Measurements from ENCODE around the gene ARFGAP3. TPM values are rescaled to one million over a fixed set of nuclear protein-coding genes. Genes with fewer than 3 reads are reported as not detected.

ARFGAP3 gene
- total and polyA plus RNA-seq, 2 experiments from 2014 or later: 53.7 to 89.5 TPM

- Histone ChIP-seq H3K4me1 (ENCODE audit: insufficient read depth) (no peaks in the 10 kb centered on the region), H2AFZ (no peak overlapping the region), H4K20me1 (ENCODE audit: insufficient read depth, poor library complexity, severe bottlenecking) (no peaks in the 10 kb centered on the region), H3K27me3 (no peaks in the 10 kb centered on the region), H3K36me3 (replicated peaks; ENCODE audit: insufficient read depth, low read depth) (no peaks in the 10 kb centered on the region), H3K4me3 (no peak overlapping the region), H3K4me2 (no peak overlapping the region), H3K9me3 (ENCODE audit: low read depth) (no peaks in the 10 kb centered on the region), H3K79me2 (no peaks in the 10 kb centered on the region), H3K27ac (no peak overlapping the region), H3K9me2 (replicated peaks; ENCODE audit: insufficient read depth) (no peaks in the 10 kb centered on the region)
- WGBS (ENCODE audit: low lambda C conversion rate, missing lambda C conversion rate): 86% methylated on average over 5 of the region's 5 CpGs
- TF ChIP-seq EZH2phosphoT487 (IDR thresholded peaks at IDR 0.05; ENCODE audit: low read depth, severe bottlenecking, unreplicated experiment): no peak
- no peak for TF ChIP-seq CTCF (IDR thresholded peaks at IDR 0.05; ENCODE audit: poor library complexity)
- no peak for TF ChIP-seq EZH2 (IDR thresholded peaks at IDR 0.05; ENCODE audit: borderline replicate concordance)
- no peak for DNase-seq (ENCODE audit: low spot score)
Observed at GRCh38 chr22:42797011-42797410, 60.1 kb downstream of the ARFGAP3 start.

GRCh38 chr22:42796081-42796480, 61.0 kb downstream of the ARFGAP3 start:
- Histone ChIP-seq H3K4me3 (no peak overlapping the region), H3K4me1 (ENCODE audit: insufficient read depth) (no peaks in the 10 kb centered on the region), H3K79me2 (no peaks in the 10 kb centered on the region), H3K9me2 (replicated peaks; ENCODE audit: insufficient read depth) (no peaks in the 10 kb centered on the region), H2AFZ (no peak overlapping the region), H4K20me1 (ENCODE audit: insufficient read depth, poor library complexity, severe bottlenecking) (no peaks in the 10 kb centered on the region), H3K27me3 (no peaks in the 10 kb centered on the region), H3K36me3 (replicated peaks; ENCODE audit: insufficient read depth, low read depth) (no peaks in the 10 kb centered on the region), H3K9me3 (ENCODE audit: low read depth) (no peaks in the 10 kb centered on the region), H3K27ac (no peak overlapping the region), H3K4me2 (no peak overlapping the region)
- DNase-seq (ENCODE audit: low spot score): no peak
- TF ChIP-seq CTCF (IDR thresholded peaks at IDR 0.05; ENCODE audit: poor library complexity) (no peak), EZH2 (IDR thresholded peaks at IDR 0.05; ENCODE audit: borderline replicate concordance) (no peak), EZH2phosphoT487 (IDR thresholded peaks at IDR 0.05; ENCODE audit: low read depth, severe bottlenecking, unreplicated experiment) (no peak)
- 95% methylated on average over 12 of the region's 12 CpGs for WGBS (ENCODE audit: low lambda C conversion rate, missing lambda C conversion rate)

- Histone ChIP-seq H3K4me1 (ENCODE audit: insufficient read depth) (no peaks in the 10 kb centered on the region), H3K4me2 (no peak overlapping the region), H3K27me3 (no peaks in the 10 kb centered on the region), H3K36me3 (replicated peaks; ENCODE audit: insufficient read depth, low read depth) (no peaks in the 10 kb centered on the region), H3K27ac (no peak overlapping the region), H2AFZ (no peak overlapping the region), H4K20me1 (ENCODE audit: insufficient read depth, poor library complexity, severe bottlenecking) (no peaks in the 10 kb centered on the region), H3K79me2 (no peaks in the 10 kb centered on the region), H3K9me3 (ENCODE audit: low read depth) (no peaks in the 10 kb centered on the region), H3K9me2 (replicated peaks; ENCODE audit: insufficient read depth) (no peaks in the 10 kb centered on the region), H3K4me3 (no peak overlapping the region)
- DNase-seq (ENCODE audit: low spot score): no peak
- TF ChIP-seq CTCF (IDR thresholded peaks at IDR 0.05; ENCODE audit: poor library complexity) (peak; percentile 16), EZH2 (IDR thresholded peaks at IDR 0.05; ENCODE audit: borderline replicate concordance) (no peak)
- 88% methylated on average over 25 of the region's 25 CpGs for WGBS (ENCODE audit: low lambda C conversion rate, missing lambda C conversion rate)
Observed at GRCh38 chr22:42794551-42795510, 62.2 kb downstream of the ARFGAP3 start.
